ENCODE results near the gene SPTLC3. TPM values are rescaled to one million over a fixed set of nuclear protein-coding genes. Genes with fewer than 3 reads are reported as not detected.

Gene SPTLC3
- total RNA-seq, 1 donor = under 0.01 TPM

DNA sequence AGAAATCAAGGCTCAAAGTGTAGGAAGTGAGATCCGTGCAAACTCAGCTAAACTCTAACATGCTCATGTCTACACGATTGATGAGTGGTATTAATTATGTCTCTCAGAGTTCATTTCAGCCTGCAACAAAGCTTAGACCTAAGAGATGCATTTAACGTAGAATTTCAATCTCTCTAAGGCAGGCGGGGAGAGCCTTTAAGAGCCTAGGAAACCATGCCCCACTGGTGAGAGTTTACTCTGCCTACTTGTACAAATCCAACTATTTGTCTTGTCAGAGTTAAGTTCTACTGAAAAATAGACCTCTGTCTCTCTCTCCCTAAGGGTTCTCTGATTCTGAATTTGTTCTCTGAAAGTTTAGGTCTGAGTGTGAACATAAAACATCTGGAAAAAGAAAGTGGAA is 100.9 kb downstream of the SPTLC3 start:
- no peak overlapping the region for H3K4me3 ChIP-seq (ENCODE audit: low read depth, low read length)
- no peak for DNase-seq (ENCODE audit: low read depth)
- TF ChIP-seq, protein P1, sequence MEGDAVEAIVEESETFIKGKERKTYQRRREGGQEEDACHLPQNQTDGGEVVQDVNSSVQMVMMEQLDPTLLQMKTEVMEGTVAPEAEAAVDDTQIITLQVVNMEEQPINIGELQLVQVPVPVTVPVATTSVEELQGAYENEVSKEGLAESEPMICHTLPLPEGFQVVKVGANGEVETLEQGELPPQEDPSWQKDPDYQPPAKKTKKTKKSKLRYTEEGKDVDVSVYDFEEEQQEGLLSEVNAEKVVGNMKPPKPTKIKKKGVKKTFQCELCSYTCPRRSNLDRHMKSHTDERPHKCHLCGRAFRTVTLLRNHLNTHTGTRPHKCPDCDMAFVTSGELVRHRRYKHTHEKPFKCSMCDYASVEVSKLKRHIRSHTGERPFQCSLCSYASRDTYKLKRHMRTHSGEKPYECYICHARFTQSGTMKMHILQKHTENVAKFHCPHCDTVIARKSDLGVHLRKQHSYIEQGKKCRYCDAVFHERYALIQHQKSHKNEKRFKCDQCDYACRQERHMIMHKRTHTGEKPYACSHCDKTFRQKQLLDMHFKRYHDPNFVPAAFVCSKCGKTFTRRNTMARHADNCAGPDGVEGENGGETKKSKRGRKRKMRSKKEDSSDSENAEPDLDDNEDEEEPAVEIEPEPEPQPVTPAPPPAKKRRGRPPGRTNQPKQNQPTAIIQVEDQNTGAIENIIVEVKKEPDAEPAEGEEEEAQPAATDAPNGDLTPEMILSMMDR (IDR thresholded peaks at IDR 0.05; ENCODE audit: insufficient read depth, low read depth, low read length) = no peak

- H3K4me3 ChIP-seq (ENCODE audit: low read depth, low read length) = no peak overlapping the region
- TF ChIP-seq, protein P1 (IDR thresholded peaks at IDR 0.05; ENCODE audit: insufficient read depth, low read depth, low read length) = no peak
- no peak for DNase-seq (ENCODE audit: low read depth)
Observed at GRCh38 chr20:13110796-13111195, 102.0 kb downstream of the SPTLC3 start.

DNA sequence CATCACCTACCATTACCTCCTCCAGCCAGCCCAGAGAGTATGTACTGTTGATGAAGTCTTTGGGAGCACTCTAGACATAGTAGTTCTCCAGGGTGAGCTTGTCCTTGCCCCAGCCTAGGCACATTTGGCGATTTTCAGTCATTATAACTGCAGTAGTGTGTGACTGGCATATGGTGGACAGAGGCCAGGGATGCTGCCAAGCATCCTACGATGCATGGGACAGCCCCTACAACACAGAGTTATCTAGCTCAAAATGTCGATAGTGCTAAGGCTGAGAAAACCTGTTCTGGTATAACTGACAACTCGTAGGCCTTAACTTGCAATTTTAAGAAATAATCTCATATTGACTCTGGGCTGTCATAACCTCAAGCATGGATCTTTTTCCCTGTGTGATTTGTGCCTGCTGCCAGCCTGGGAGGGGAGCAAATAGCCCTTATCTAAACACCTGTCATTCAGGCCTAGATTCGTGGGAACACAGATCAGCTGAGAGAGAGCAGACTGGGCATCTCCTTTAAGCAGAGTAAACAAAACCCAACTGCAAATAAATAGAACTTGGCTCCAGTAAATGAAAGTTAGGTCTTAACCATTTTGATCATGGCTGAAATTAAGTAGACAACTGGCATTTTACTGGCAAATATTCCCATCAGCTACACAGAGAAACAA is 102.6 kb downstream of the SPTLC3 start:
- H3K4me3 ChIP-seq (ENCODE audit: low read depth, low read length) = no peak overlapping the region
- DNase-seq (ENCODE audit: low read depth) = no peak
- TF ChIP-seq, protein P1 (IDR thresholded peaks at IDR 0.05; ENCODE audit: insufficient read depth, low read depth, low read length) = no peak

DNA sequence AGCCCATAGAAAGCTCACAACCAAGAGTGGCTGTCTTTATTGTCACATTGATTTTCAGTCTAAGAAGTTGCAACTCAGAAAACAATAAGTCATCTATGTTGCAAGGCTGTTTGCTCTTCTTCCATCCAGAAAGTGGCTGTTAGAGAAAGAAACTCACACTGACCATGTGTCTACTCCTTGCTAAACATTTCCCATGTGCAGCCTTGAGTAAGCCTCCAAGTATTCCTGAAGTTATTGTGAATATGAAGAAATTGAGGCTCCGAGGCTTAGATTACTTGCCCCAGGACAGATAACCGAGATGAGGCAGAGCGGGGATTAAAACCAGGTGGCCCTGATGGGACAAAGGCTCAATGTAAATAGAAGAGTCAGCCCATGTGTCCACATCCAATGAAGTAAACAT is 105.0 kb downstream of the SPTLC3 start:
- no peak for DNase-seq (ENCODE audit: low read depth)
- TF ChIP-seq, protein P1 (IDR thresholded peaks at IDR 0.05; ENCODE audit: insufficient read depth, low read depth, low read length) = no peak
- H3K4me3 ChIP-seq (ENCODE audit: low read depth, low read length) = no peak overlapping the region

GRCh38 chr20:13117200-13117599 is 108.4 kb downstream of the SPTLC3 start:
- TF ChIP-seq, protein P1 (IDR thresholded peaks at IDR 0.05; ENCODE audit: insufficient read depth, low read depth, low read length) = no peak
- H3K4me3 ChIP-seq (ENCODE audit: low read depth, low read length) = no peak overlapping the region
- DNase-seq (ENCODE audit: low read depth) = no peak

GRCh38 chr20:13118676-13119075 is 109.9 kb downstream of the SPTLC3 start:
- no peak overlapping the region for H3K4me3 ChIP-seq (ENCODE audit: low read depth, low read length)
- TF ChIP-seq, protein P1 (IDR thresholded peaks at IDR 0.05; ENCODE audit: insufficient read depth, low read depth, low read length) = no peak
- DNase-seq (ENCODE audit: low read depth) = no peak

- TF ChIP-seq, protein P1 (IDR thresholded peaks at IDR 0.05; ENCODE audit: insufficient read depth, low read depth, low read length) = peak; percentile 93
- peak; percentile 66 for DNase-seq (ENCODE audit: low read depth)
- H3K4me3 ChIP-seq (ENCODE audit: low read depth, low read length) = no peak overlapping the region
Observed at GRCh38 chr20:13119583-13119982, 110.8 kb downstream of the SPTLC3 start.

Data from fibroblast of villous mesenchyme (primary cell).